BLaER1 treated with 17β-estradiol and CSF1 and Interleukin-3, amounts not matched to agents 10 nM and 100 nM (cell line): Measurements from ENCODE around the gene C13orf42.

Experiments
- H3K27ac ChIP-seq, 11 experiments: shearing (Covaris generic); formaldehyde crosslinking; 2 replicates each; pipeline ENCODE4 v1.8.1; 2022
- H3K27me3 ChIP-seq, 11 experiments: shearing (Covaris generic); formaldehyde crosslinking; 2 replicates each; pipeline ENCODE4 v1.8.1; 2022
- H3K36me3 ChIP-seq, 11 experiments: shearing (Covaris generic); formaldehyde crosslinking; 2 replicates each; pipeline ENCODE4 v1.8.1; 2022
- H3K4me1 ChIP-seq, 10 experiments: shearing (Covaris generic); formaldehyde crosslinking; 2 replicates each; pipeline ENCODE4 v1.8.1; 2022
- H3K4me2 ChIP-seq, 11 experiments: shearing (Covaris generic); formaldehyde crosslinking; 2 replicates each; pipeline ENCODE4 v1.8.1; 2022
- H3K4me3 ChIP-seq, 10 experiments: shearing (Covaris generic); formaldehyde crosslinking; 2 replicates each; pipeline ENCODE4 v1.8.1; 2022
- H3K9ac ChIP-seq, 11 experiments: shearing (Covaris generic); formaldehyde crosslinking; 2 replicates each; pipeline ENCODE4 v1.8.1; 2022
- H3K9me3 ChIP-seq, 11 experiments: shearing (Covaris generic); formaldehyde crosslinking; replicated peaks in 1 of 11; 2 replicates each; pipeline ENCODE4 v1.8.1; 2022
- H4K20me1 ChIP-seq, 11 experiments: shearing (Covaris generic); formaldehyde crosslinking; 2 replicates each; pipeline ENCODE4 v1.8.1; 2022
- Cebpa-rat ChIP-seq, 11 experiments: shearing (Covaris generic); IDR thresholded peaks; 2 replicates each; pipeline ENCODE4 v1.8.1; 2022

Gene C13orf42

DNA sequence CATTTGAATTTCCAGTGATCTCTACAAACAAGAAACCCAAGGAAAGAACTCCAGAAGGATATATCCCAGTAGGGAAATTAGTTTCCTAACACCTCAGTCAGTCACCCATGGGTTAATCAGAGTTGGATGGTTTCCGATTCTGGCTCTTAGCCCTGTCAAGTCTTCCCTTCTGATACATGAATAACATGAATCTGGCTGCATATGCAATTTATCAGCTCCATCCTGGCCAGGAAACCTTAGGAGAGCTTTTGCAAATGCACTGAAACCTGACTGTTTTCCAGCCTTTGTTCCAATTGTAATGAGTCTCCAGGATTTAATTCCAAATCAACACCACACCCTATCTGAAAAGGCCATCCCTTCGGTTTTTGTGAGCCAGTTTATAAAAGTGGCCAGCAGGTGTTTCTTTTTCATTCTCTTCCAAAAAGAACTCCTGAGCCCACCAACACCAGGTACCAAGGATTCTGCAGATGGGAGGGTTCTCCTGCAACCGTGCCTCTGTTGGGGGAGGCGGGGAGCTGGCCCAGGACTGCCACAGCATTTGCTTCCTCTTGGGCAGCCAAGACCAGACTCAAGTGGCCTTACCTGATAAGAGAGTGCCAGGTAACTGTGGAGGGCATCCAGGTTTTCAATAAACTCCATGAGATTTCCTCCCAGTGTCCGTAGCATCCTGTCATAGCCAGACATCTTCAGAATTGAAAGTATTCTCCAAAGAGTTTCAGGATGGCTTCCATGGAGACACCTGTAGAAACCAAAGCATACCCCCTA lies 77.5 kb downstream of the C13orf42 start:
- Histone ChIP-seq H3K4me2 (no peak overlapping the region), H3K9me3 (no peaks in the 10 kb centered on the region)
- TF ChIP-seq Cebpa-rat (IDR thresholded peaks at IDR 0.05), result no peak

DNA sequence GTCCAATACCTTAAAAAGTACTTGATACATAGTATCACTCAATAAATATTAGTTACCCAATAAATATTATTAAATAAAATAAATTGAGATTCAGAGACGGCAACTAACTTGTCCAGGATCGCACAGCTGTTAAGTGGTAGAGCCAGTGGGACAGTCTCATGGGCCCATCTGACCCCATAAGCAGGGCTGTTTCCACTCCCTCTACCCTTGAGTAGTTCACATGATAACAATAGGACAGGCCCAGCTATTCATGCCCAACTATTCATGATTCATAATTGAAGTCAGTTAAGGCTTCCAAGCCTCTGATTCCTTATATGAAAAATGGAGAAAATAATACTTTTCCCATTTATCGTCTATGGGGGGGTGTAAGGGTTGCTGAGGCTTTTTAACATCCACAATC lies 78.2 kb downstream of the C13orf42 start:
- H3K4me2 ChIP-seq, result no peak overlapping the region
- H3K9ac ChIP-seq, result no peak overlapping the region
- TF ChIP-seq Cebpa-rat (IDR thresholded peaks at IDR 0.05), result no peak
- no peaks in the 10 kb centered on the region for H3K36me3 ChIP-seq
- no peak overlapping the region for H3K27ac ChIP-seq
- H3K4me3 ChIP-seq, result no peak overlapping the region
- H3K27me3 ChIP-seq, result no peaks in the 10 kb centered on the region
- no peaks in the 10 kb centered on the region for H4K20me1 ChIP-seq
- peaks cover 0 to 10% (median 6%) of the 10 kb centered on the region in 10 experiments; a peak in 11 of 20 replicates for H3K4me1 ChIP-seq
- H3K9me3 ChIP-seq, result no peaks in the 10 kb centered on the region

More for the DNA sequence above, 77.5 kb downstream of the C13orf42 start:
- Histone ChIP-seq H3K27ac (no peak overlapping the region), H3K36me3 (no peaks in the 10 kb centered on the region), H3K27me3 (no peaks in the 10 kb centered on the region), H3K4me3 (no peak overlapping the region), H3K4me1 (peaks cover 0 to 10% (median 6%) of the 10 kb centered on the region in 10 experiments; a peak in 11 of 20 replicates), H4K20me1 (no peaks in the 10 kb centered on the region), H3K9ac (no peak overlapping the region)
